HG02870 (cell line): Measurements from ENCODE around the gene ST8SIA1.

Experiments used
- ATAC-seq: cut with Tn5 transposase; IDR thresholded peaks from one replicate; pipeline ENCODE4 v1.9.1; 2021; ENCODE audit warnings: mild to moderate bottlenecking, moderate library complexity; ENCODE audit not compliant: unreplicated experiment

Gene ST8SIA1

DNA sequence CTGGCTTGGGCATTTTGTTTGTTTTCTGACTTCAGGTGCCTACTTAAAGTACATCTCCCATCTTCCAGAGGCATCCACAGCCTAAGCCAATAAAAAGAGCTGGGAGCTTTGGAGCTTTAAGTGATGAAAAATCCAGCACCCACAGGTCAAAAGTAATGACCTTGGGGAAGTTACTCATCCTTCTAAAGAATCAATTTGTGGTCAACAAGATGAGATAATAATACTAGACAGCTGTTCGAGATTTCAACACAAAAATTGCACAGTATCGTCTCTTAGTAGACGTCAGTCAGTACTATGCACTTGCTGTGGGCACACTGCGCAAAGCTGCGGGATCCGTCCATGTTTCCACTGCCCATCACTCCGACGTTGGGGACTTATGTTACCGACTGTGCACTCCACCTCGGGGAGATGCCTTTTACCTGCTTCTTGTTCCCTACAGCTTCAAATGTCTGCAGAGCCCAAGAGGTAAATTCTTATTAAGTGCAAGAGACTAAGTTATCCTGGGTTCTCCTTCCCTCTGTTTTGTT, 1.3 kb downstream of the ST8SIA1 start:
- no peak for ATAC-seq

DNA sequence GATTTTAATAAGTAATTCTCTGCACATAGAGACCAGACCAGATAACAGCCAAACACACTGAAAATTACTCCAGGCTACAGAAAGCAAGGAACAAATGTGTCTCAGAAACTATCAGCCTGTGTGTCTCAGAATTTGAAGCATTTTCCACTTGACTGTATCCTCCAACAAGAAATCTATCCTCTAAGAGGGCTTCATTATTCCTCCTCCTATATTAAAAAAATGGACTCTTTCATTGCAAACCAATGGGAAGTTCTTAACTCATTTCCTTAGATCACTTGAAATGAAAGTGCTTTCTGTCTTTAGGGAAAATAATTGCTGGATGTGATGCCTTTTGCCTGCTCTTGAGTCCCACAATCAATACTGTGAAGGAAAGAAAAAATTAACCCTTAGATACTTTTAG, 2.3 kb downstream of the ST8SIA1 start:
- ATAC-seq, result no peak

GRCh38 chr12:22329621-22330020, 4.9 kb downstream of the ST8SIA1 start:
- ATAC-seq, result no peak

DNA sequence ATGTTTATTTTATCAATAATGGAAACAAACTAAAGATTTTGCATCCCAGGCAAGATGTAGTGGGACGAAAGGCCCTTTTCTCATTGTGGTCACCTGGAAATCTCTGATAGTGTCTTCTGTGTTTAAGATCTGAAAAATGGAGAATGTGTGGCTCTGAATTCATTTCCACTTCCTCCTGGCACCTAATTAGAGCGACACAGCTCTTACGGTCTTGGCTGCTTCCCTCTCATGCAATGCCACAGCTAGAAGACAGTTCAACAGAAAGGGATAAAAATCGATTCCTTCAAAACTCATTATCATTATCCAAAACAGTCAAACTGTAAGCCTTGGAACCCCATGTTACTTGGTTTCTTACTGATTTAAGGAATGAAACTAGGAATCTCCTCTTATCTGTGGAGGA, 9.3 kb downstream of the ST8SIA1 start:
- no peak for ATAC-seq

DNA sequence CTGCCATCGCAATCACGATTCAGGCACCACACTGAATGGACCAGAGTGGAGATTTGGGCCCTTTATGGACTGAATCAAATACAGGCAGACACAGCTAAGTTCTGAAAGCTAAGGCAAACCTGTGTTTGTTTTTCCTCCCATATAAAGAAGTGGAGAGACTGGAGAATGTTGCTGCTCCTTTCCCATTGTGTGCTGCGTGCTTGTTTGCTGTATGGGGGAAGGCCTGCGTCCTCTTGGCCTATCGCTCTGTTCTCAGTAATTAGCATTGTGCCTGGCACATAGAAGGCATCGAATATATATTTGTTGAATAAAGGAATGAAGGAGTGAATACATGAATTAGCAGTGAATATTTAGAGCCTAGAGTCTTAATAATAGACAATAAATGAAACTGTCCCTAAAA, 12.4 kb downstream of the ST8SIA1 start:
- ATAC-seq, result no peak

DNA sequence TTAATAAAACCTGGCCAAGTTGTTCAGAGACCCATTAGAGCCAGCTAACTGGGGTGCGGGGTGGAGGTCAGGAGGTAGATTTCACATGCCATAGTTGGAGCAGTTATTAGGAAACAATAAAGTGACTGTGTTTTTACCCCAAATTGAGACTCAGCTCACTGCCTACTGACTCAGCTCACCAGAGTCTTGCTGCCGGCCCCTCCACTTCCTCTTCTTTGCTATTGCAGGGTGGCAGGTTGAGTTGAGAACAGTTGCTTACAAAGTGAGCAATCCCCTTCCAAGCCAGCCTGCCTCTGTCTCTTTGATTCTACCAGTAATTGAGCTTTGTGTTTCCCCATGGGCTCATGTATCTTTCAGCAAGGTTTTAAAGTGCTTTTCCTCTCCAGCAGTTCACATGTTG, 12.9 kb downstream of the ST8SIA1 start:
- no peak for ATAC-seq

GRCh38 chr12:22321018-22321605, 13.4 kb downstream of the ST8SIA1 start:
- ATAC-seq, result no peak

DNA sequence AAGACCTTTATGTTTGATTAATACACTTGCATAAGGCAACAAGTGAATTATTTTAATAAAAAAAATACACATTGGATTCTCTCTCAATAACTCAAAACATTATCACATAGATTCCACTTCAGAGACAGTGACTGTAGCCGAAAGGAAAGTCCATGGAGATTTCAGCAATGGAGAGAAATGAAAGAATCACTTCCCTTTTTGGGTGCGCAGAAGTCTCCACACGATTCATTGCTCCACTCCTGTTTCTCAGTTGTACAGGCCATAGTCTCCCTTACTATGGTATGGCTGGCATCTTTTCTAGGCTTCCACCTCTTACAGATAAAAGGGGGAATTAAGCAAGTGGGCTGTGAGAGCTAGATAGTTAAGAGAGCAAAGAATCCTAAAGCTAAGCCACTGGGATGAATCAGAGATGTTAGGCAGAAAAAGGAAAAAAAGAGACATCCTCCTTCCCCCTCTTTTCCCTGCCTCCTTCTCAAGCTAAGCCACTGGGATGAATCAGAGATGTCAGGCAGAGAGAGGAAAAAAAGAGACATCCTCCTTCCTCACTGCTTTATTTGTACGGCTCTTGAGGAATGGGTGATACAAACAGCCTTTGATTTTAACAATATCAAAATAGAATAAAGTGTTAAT, 16.3 kb downstream of the ST8SIA1 start:
- no peak for ATAC-seq

- no peak for ATAC-seq
Observed at GRCh38 chr12:22313963-22314330, 20.6 kb downstream of the ST8SIA1 start.

DNA sequence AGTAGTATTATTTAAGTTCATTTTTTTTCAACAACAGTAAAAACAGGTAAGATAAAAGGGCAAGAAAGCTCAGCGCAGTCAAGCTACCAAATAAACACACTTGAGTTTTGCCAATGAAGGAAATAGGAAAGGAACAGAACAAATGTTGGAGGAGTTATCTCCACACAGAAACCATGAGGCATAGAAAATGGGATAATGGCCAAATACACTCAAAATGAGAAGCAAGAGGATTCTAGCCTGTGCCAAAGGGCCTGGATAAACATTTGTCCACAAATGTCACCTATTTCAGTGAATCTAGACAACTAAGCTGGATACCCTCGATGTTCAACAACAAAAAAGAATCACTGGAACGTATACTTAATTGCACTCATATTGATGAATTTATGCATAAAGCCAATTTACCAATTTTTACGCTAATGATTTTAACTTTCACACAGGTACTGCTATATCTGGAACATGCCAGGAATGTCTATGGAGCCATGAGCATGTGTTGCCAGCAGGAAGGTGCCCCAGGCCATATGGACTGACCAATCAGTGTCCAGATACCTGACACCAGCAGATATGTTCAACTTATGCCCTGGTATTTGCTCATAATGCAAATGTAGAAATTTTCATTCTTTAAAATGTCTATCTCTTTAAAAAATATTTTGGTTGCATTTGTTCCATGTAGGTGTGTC, 21.1 kb downstream of the ST8SIA1 start:
- ATAC-seq, result no peak

GRCh38 chr12:22312336-22312735, 22.2 kb downstream of the ST8SIA1 start:
- ATAC-seq, result no peak

DNA sequence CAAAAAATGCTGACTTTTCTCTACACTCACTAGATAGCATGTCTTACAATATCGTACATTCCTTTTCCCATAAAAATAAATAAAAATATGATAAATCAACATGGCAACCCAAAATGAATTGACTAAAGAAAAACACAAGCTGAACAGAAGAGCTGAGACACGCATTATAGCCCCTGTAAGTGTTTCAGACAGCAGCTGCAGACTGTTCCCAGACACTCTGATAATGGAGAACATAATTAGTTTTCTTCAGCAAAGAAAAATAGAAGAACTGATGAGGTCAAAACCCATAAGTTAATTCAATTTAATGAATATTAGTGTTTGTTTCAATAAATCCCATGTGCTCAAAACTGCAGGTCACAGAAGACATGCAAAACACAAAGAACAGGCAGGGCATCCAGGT, 23.8 kb downstream of the ST8SIA1 start:
- no peak for ATAC-seq

DNA sequence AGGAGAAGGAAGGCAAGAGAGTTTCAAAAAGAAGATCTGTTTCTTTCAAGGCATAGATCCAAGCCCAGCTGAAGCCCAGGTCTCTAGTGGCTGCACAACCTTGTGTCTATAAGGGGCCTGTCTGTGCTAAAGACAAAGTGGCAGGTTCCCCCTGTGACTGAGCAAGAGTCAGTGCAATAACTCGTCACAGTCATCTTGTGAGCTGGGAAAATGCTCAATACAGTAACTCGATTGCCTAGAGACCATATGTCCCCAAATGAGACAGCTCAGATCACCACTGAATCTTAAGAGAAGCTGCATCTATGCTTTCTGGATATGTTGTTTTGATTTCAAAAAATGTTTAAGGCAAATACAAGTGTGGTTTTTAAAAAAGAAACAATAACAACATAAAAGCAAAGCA, 24.2 kb downstream of the ST8SIA1 start:
- ATAC-seq, result no peak

DNA sequence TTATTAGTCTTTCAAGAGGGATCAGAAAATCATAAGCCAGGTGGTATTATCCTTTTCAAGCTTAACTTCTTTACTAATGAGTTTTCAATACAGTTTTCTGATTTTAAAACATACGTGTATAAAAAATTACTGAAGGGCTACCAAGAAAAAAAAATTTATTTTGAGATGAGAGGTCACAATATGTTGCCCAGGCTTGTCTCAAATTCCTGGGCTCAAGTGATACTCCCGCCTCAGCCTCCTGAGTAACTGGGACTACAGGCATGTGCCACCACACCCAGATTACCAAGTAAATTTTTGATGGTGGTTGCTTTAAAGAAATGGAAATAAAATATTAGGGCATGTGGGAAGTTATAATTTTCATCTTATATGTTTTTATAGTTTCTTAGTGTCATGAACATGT, 26.7 kb downstream of the ST8SIA1 start:
- no peak for ATAC-seq

GRCh38 chr12:22306311-22306710, 28.2 kb downstream of the ST8SIA1 start:
- no peak for ATAC-seq

DNA sequence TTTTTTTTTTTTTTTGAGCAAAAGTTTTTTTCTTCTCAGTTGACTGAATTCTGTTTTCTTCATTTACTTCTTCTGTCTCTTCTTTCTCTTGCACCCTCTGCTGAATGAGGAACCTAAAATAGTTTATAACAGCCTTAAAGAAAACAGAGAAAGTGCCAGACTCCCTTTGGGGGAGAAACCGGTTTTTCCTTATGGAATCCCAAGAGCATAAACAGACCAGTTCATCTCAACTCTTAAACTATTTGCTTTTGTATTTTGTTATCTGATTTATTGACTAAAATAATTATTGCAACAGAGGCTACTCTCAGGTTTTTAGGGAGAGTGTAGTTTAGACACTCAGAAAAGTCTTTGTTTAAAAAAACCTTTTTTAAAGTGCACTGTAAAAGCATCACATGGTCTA, 30.2 kb downstream of the ST8SIA1 start:
- ATAC-seq, result no peak

DNA sequence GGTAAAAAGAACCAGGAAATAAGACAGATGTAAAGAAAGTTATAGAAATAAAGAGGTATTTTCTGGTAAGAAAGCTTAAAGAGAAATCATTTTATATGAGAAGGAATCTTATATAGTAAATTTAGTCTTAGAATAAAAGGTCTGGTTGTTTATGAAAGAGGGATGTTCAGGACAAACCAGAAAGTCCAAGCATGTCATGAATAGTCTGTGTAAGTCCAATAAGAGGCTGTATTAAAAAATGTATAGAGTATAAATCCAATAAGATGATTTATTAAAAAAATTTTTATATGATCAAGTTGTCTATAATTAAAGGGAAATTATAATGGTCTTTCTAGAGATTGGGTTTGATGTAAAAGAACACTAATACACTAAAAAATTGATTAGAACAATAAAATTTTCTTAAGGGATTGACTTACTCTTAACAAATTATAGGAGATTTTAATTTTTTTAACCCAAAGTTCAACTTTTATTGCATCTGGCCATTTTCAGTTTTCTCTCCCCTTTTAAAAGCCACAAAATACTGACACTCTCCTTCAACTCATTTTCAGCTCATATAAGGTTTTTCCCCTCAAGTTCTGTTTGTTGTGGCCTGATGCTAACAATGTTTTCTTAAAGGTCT, 35.1 kb downstream of the ST8SIA1 start:
- no peak for ATAC-seq

- ATAC-seq, result no peak
Observed at GRCh38 chr12:22289250-22289649, 45.3 kb downstream of the ST8SIA1 start.

- ATAC-seq, result no peak
Observed at GRCh38 chr12:22287776-22288621, 46.5 kb downstream of the ST8SIA1 start.

GRCh38 chr12:22287101-22287500, 47.4 kb downstream of the ST8SIA1 start:
- ATAC-seq, result no peak

DNA sequence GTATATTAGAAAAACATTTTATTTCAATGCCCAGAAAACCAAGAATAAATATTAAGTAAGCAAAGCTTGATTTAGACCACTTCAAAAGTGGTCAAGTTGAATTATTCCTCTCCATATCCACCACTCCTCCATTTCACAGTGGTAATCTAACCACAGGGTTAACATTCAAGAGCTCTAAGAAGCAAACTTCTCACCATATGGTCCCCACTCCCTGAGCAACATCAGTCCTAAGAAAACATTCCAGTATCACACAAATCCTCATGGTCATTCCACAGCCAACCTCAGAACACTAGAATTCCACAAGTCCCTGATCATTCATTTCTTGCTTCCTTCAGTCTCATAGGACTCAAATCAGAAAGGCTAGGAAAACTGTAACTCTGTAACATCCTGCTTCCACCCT, 47.9 kb downstream of the ST8SIA1 start:
- ATAC-seq, result no peak
